ENCODE results near the gene SERPINE3. TPM values are rescaled to one million over a fixed set of nuclear protein-coding genes. Genes with fewer than 3 reads are reported as not detected.

SERPINE3 gene
- total RNA-seq, 1 donor from 2014 or later: not detected

DNA sequence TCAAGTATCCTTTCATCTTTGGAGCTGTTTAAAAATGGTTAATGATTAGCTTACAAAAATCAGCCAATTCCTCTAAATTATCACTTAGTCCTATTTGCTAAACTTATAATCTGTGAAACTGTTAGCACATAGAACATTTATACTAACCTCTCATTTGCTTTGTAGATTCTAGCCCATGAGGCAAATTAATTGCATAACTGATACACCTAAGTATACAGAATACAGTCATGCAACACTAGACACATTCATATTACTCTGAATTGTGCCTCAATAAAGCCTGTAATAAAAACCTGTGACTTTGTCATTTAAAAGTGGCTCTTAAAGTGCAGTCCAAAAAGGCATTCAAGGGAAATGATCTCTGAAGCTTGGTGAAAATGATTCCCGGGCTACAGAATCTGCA, 21.0 kb downstream of the SERPINE3 start:
- intact Hi-C loops (cut with micrococcal nuclease): no loop called here

DNA sequence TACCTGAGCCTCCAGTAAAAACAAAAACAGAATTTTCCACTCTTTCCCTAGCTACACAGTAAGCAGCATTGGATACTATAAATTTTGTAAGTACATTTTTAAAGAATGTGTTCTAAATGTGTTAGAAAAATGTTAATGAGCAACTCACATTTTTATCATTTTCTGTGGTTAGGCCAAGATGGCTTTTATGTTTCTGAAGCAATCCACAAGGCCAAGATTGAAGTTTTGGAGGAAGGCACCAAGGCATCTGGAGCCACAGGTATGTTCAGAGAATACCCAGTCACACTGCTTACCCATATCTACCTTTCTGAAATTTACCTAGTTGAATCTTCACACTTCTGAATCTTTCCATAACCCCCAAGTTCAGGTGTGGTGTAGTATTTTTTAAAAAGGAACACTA, 21.6 kb downstream of the SERPINE3 start:
- intact Hi-C loops (cut with micrococcal nuclease): no loop called here

DNA sequence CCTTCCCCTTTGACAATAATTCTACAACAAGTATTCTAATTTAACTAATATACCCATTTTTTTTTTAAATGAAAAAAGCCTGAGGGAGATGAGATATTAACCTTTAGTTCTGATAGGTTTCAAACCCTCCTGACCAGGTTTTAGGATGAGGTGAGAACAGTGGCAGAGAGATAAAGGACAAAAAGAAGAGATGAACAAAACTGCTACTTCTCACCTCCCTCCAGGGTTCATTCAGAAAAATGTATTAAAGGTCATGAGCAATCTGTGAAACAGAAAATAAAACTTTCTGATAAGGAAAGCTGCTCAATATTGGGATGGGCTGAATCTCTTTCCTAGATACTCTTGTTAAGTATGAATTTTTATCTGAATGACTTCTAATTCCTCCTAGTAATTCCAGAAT, 24.1 kb downstream of the SERPINE3 start:
- intact Hi-C loops (cut with micrococcal nuclease): no loop called here

DNA sequence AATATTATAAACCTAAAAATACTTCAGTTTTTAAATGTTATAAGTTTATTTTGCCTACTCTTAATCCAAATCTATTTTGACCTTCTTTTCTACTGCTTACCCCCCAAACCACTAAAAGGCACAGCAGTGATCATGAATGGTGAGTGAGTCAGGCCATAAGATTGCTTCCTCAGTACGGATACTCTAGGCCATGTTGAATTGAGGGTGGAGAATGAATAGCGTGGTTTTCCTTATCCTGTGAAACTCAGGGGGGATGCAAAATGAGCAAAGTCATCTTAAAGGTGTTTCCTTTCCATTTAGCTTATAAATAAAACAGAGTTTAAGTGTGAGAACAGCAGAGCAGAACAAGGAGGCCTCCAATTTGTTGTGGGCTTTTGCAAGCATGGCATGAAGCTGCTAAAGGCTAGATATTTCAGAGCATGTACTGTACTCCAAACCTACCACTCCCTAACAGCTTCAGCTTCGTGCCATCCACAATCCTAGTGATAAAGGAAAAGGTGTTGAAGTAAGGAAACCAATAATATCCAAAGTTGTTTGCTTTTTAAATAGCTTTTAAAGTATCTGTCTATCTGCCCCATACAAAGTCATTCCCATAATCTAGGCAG, 25.0 kb downstream of the SERPINE3 start:
- intact Hi-C loops (cut with micrococcal nuclease): no loop called here

DNA sequence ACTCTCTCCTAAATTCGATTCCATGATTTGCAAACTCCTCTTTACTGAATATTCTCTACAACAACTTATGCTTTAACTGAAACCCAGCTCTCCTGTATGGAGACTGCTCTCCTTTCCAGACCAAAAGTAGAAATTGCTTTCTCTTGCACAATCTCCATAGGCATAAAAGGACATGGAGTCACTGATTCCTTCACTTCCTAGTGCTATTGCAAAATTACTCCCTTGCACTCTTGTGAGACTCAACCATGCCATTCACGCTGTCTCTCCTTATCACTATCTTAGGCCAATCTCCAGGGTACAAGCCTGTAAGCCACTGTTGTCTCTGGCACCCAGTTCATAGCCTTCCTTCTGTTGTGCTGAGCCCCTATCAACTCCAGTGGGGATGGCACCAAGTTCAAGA, 30.6 kb downstream of the SERPINE3 start:
- intact Hi-C loops (cut with micrococcal nuclease): no loop called here

DNA sequence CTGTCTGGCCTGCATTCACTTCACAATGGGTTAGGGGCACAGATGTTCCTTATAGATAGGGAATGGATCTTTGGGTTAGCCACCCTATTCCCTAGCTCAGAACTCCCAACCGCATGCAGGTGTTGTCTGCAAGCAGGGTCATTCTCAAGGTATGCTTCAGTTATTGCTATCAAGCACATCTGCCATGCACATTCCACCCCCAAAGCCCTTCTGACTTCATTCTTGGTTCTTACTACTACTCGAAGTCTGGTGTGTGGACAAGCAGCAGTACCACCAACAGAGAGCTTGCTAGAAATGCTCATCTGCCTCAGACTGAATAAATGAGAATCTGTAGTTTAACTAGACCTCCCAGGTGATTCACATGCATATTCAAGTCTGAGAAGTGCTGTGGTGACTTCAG, 31.3 kb downstream of the SERPINE3 start:
- intact Hi-C loops (cut with micrococcal nuclease): no loop called here

DNA sequence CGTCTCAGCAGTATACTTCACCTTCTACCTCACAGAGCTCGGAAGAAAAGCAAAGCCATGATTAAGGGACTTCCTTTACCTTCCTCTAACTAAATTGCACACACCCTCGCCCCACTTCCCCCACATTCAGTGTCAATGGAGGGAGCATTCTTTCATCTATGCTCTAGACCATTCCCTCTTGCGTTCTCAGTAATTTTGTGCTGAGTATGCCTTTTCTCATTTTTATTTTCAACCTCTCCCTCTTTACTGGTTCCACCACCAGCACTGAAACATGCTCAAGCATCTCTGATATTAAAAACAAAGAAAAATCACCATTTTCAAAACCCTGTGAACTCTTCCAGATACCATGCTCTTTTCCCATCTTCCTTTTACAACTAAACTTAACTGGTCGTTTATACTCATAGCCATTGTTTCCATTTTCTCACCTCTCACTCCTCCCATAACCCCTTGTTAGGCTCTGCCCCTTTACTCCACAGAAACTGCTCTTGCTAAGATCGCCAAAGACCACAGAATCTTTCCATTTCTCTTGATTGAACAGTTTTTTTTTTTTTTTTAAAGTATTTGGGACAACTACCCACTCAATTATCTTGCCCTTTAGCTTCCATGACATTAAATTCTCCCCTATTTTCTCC, 32.4 kb downstream of the SERPINE3 start:
- intact Hi-C loops (cut with micrococcal nuclease): no loop called here

DNA sequence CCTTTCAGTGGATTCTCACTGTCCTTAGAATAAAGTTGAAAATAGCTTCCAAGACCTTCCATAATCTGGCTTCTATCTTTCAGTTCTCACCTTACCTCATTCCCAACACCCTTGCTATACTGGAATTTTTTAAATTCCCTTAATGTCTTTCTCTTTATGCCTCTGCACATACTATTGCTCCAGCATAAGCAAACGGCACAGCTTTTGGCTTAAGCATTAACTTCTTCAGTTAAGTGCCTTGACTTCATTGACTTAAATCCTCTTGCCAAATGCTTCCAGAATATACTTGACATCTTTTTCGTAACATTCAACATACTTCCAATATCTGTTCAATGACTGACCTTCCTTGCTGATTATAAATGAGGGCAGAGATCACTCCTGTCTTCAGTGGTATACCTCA, 34.0 kb downstream of the SERPINE3 start:
- intact Hi-C loops (cut with micrococcal nuclease): no loop called here

DNA sequence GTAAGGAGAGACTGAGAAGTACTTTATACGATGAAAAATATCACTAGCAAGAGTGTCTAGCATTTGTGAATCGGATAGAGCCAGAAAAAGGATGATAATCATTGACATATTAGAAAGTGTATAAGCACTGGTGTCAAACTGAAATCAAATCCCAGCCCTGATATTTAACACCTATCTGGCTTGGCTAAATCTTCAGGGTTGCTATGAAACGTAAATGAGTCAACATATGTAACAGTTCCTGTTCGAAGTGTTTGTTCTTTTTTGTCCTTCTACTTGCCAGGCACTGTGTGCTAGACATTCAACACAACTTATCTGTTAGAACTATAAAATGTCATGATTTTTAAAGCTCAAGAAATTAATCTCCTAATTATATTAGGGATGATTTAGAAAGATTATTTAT, 40.8 kb downstream of the SERPINE3 start:
- intact Hi-C loops (cut with micrococcal nuclease): no loop called here

DNA sequence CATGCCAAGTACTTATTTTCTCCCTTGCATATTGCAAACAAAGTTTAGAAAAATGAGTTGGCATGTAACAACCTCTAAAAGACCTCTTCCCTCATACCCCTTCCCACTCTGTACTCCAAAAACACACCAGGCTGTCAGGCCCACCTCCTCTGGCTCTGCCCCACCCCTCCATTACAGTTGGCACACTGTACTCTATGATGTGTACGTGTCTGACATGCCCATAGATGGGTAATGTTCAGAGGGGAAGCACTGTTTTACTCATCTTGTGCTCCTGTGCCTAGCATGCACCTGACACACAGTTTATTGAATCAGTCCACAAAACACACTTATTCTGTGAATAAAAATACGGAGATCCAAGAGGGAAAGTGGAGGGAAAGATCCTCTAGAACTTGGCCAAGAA, 45.6 kb downstream of the SERPINE3 start:
- intact Hi-C loops (cut with micrococcal nuclease): no loop called here

DNA sequence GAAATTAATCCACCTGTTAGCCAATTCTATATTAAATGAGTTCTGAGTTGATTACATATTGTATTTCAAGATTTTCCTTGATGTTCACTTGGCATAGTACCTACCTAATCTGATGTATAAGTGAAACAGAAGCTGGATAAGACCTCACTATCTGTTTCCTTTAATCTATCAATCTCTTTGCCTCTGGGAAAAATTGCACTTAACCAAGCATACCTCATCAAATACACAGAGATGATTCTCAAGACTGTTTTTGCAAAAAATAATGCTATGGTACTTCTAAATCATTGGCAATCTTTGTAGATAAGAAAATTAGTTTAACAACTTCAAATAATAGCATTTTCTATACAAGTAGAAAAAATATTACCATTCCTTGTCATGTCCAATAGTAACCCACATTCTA, 55.2 kb downstream of the SERPINE3 start:
- intact Hi-C loops (cut with micrococcal nuclease): no loop called here

DNA sequence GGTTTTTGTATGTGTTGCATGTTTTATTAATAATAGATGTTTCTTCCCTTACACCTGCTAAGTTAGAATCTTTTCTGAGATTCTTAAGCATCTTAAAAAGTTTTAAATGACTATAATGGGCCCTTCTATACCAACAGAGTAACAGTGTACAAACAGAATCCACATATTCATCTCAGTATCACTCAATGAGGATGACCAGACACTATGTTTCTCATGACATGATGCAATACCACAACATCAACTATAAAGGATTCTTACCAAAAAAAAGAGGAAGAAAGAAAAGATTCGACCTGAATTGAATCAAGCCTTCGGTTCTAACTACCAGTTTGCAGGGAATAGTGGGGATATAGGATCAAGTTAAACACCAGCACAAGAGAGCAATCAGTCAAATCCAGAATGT, 56.9 kb downstream of the SERPINE3 start:
- intact Hi-C loops (cut with micrococcal nuclease): no loop called here

DNA sequence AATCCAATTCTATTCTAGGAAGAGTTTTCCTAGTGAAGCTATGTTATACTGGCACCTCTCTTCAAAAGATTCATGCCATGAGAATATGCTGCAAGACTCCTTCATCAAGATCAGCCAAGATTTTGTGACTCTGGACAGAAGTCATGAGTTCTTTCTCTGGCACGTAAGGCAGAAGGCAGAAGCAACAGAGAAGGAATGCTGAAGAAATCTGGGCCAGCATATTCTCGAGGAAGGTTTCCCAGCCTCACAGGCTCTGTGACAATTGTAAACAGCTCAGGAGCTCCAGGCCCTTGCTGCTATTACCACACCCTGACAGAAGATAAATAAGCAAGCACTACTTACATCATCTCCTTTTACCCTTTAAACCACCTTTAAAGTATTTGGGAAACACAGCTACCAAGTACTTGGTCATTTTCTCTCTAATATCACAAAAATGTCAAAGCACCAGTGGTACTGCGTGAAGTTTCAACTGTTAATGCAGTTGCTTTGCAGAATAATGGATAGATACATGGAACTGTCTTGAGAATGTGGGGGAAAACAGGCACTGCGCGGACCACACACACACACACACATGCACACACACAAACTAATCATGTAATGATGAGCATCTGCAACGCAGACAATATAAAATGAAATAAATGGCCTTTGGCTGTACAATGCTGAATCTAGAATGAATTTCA, 57.9 kb downstream of the SERPINE3 start:
- intact Hi-C loops (cut with micrococcal nuclease): no loop called here

DNA sequence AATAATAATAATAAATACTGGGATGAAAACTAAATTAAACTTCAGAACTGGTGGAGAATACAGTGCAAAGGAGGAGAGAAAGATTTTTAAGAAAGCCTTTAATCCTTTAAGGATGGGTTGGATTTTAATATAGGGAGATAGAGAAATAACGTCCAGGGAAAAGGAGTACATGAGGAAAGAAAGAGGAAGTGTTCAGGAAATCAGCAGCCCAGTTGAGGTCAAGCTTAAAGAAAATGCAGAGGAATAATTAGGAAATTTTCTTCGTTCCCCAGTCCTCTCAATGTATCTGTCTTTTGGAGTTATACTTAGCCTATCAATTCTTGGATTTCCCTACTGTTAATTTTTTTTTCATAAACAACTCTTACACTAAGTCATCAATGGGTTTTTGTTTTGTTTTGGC, 65.7 kb downstream of the SERPINE3 start:
- intact Hi-C loops (cut with micrococcal nuclease): no loop called here

DNA sequence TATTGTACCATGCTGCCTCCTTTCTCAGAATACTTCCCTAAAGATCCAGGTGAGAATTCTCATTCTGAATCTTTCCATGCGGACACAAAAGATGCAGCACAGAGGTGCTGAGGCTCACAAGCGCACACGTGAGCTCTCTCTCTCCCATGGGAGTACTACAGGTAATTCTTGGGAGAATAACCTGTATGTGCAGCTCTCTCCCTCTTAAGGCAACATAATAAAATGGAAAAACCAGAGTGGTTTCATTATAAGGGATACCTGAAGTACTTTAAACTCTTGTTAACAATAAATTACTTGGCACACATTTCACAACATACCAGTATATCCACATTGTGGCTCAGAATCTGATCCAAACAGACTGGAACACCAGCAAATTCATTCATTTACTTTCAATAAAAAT, 72.9 kb downstream of the SERPINE3 start:
- intact Hi-C loops (cut with micrococcal nuclease): no loop called here

Other genes starting within 250 kb of the SERPINE3 start
- gene C13orf42, start 228.4 kb upstream of the SERPINE3 start, total RNA-seq: not detected in 2 replicates
- 0.61 and 0.76 TPM in 2 replicates for gene FAM124A, start 117.3 kb upstream of the SERPINE3 start, total RNA-seq
- gene INTS6, start 113.3 kb downstream of the SERPINE3 start, total RNA-seq: 68.9 and 73.7 TPM in 2 replicates
- 14.6 and 15.6 TPM in 2 replicates for gene WDFY2, start 244.8 kb downstream of the SERPINE3 start, total RNA-seq